Endothelial cell of umbilical vein (primary cell): ENCODE measurements around the gene OASL. TPM values are rescaled to one million over a fixed set of nuclear protein-coding genes. Genes with fewer than 3 reads are reported as not detected.

Source experiments
- BruUV-seq: library from RNA; stranded (reverse); fragments of 400-500 nt; replicated peaks from 2 replicates; lab custom pipeline; 2021; lab: Mats Ljungman, UMichigan
- CTCF ChIA-PET: fragments of 300-600, 350-600 bp; sonication (Branson Sonifier 250); formaldehyde crosslinking; loops from one replicate; lab custom pipeline; 2021; ENCODE audit warnings: antibody characterized with exemption, inconsistent platforms; lab: Charles Lee
- POLR2A ChIA-PET: fragments of 300-600, 350-600 bp; sonication (Branson Sonifier 250); formaldehyde crosslinking; loops from one replicate; lab custom pipeline; 2021; ENCODE audit warnings: antibody characterized with exemption, inconsistent platforms; lab: Charles Lee
- DNase-seq: peaks from one replicate; pipeline ENCODE4 v3.0.0-alpha.2; 2011; ENCODE audit warnings: low read depth, low spot score
- FAIRE-seq: peaks from 2 replicates; lab custom pipeline; 2011; peaks lifted over from hg19 to GRCh38; lab: Jason Lieb, UNC
- H2AFZ ChIP-seq: 2 replicates; pipeline ENCODE4 v1.6.0; 2012; ENCODE audit warnings: low read depth, low read length, control low read depth, inconsistent platforms
- H3K27ac ChIP-seq: 2 replicates; pipeline ENCODE4 v1.5.1; 2011; ENCODE audit warnings: low read depth, mild to moderate bottlenecking, control low read depth, low read length, moderate library complexity; ENCODE audit not compliant: insufficient read depth
- H3K27me3 ChIP-seq, 2 experiments: 2 replicates each; pipeline versions ENCODE4 v1.6.0 to v1.6.1; 2011; ENCODE audit warnings: low read length in 2 of 2, mixed read lengths in 1 of 2; ENCODE audit not compliant: control insufficient read depth in 2 of 2, insufficient read depth in 2 of 2
- H3K36me3 ChIP-seq, 2 experiments: 2 replicates in 1 of 2; 3 replicates in 1 of 2; pipeline ENCODE4 v1.5.1; 2011; ENCODE audit warnings: low read length in 2 of 2, mild to moderate bottlenecking in 1 of 2, moderate library complexity in 1 of 2; ENCODE audit not compliant: control insufficient read depth in 2 of 2, insufficient read depth in 2 of 2; ENCODE audit errors: extremely low read depth in 1 of 2
- H3K4me1 ChIP-seq: 3 replicates; pipeline ENCODE4 v1.5.1; 2011; ENCODE audit warnings: mild to moderate bottlenecking, low read length; ENCODE audit not compliant: control insufficient read depth, insufficient read depth; ENCODE audit errors: extremely low read depth
- H3K4me2 ChIP-seq: 2 replicates; pipeline ENCODE4 v1.6.1; 2011; ENCODE audit warnings: low read length, control low read depth, mixed read lengths; ENCODE audit not compliant: insufficient read depth
- H3K4me3 ChIP-seq, 3 experiments: fragments of 200-600 bp in 1 of 3; sonication (generic), shearing (Covaris generic) in 1 of 3; replicated peaks in 1 of 3; 2 replicates each; pipeline ENCODE4 v1.5.1; 2011 to 2016; ENCODE audit warnings: control low read depth in 3 of 3, low read length in 3 of 3, mild to moderate bottlenecking in 2 of 3, inconsistent platforms in 1 of 3, low read depth in 1 of 3, moderate library complexity in 1 of 3; ENCODE audit not compliant: insufficient read depth in 1 of 3
- H3K79me2 ChIP-seq: 2 replicates; pipeline ENCODE4 v1.6.0; 2012; ENCODE audit warnings: low read length, inconsistent platforms; ENCODE audit not compliant: control insufficient read depth, insufficient read depth
- H3K9ac ChIP-seq: replicated peaks from 2 replicates; pipeline ENCODE3; 2011; ENCODE audit warnings: low read length, control low read depth; ENCODE audit not compliant: insufficient read depth; ENCODE audit errors: extremely low read depth
- H3K9me1 ChIP-seq: replicated peaks from 3 replicates; pipeline ENCODE4 v1.6.0; 2011; ENCODE audit warnings: mild to moderate bottlenecking, low read length; ENCODE audit not compliant: control insufficient read depth, insufficient read depth; ENCODE audit errors: extremely low read depth
- H3K9me3 ChIP-seq: replicated peaks from 2 replicates; pipeline ENCODE4 v1.5.1; 2012; ENCODE audit warnings: low read length, inconsistent platforms; ENCODE audit not compliant: control insufficient read depth, insufficient read depth
- H4K20me1 ChIP-seq: replicated peaks from 2 replicates; pipeline ENCODE3; 2011; ENCODE audit warnings: mild to moderate bottlenecking, low read length; ENCODE audit not compliant: control insufficient read depth, insufficient read depth; ENCODE audit errors: extremely low read depth
- EZH2 ChIP-seq: IDR thresholded peaks from 2 replicates; pipeline ENCODE4 v1.6.1; 2012; ENCODE audit warnings: borderline replicate concordance, low read depth, mild to moderate bottlenecking, moderate library complexity, low read length, inconsistent platforms; ENCODE audit not compliant: severe bottlenecking
- FOS ChIP-seq: IDR thresholded peaks from 2 replicates; pipeline ENCODE4 v1.6.1; 2011; ENCODE audit warnings: mild to moderate bottlenecking, low read length, moderate library complexity, borderline replicate concordance; ENCODE audit not compliant: insufficient read depth
- GATA2 ChIP-seq: IDR thresholded peaks from 2 replicates; pipeline ENCODE4 v1.7.0; 2011; ENCODE audit warnings: low read depth, mild to moderate bottlenecking, moderate library complexity, mixed read lengths, low read length; ENCODE audit not compliant: insufficient read length, insufficient read depth
- JUN ChIP-seq: IDR thresholded peaks from 2 replicates; pipeline ENCODE4 v1.6.1; 2011; ENCODE audit warnings: borderline replicate concordance, low read depth; ENCODE audit not compliant: insufficient read length, insufficient read depth
- MYC ChIP-seq: IDR thresholded peaks from one replicate; pipeline ENCODE4 v1.6.1; 2011; ENCODE audit warnings: mild to moderate bottlenecking, low read depth, low read length
- POLR2A ChIP-seq: IDR thresholded peaks from 2 replicates; pipeline ENCODE4 v1.6.1; 2012; ENCODE audit warnings: low read depth, mild to moderate bottlenecking, control low read depth, low read length
- POLR2AphosphoS5 ChIP-seq: IDR thresholded peaks from 2 replicates; pipeline ENCODE4 v1.6.1; 2012; ENCODE audit warnings: low read depth, mild to moderate bottlenecking, control low read depth, low read length, moderate library complexity; ENCODE audit not compliant: insufficient read depth
- dilution Hi-C: fragments of 300-500 bp; cut with MboI; formaldehyde crosslinking; loops from one replicate; pipeline ENCODE4 v1.15.0; 2019; ENCODE audit warnings: low sequenced_read_pairs; ENCODE audit not compliant: extremely low pct_ligation_motif_present
- intact Hi-C: fragments of 100-400 bp; cut with micrococcal nuclease; formaldehyde crosslinking; loops from one replicate; pipeline ENCODE4 v1.10.0; 2022
- polyA plus RNA-seq, 4 experiments: library from polyadenylated mRNA; depleted of rRNA in 3 of 4; stranded (reverse) in 3 of 4; unstranded in 1 of 4; fragments of >200 nt; gene quantifications; 2 replicates each; pipeline versions ENCODE4 v1.2.1 to v1.2.3, GENCODE V29; 2011 to 2012; ENCODE audit warnings: missing spikeins in 1 of 4
- total RNA-seq: library from RNA; stranded (reverse); gene quantifications from 2 replicates; pipeline ENCODE4 v1.2.3, GENCODE V29; 2021
- TF ChIP-seq, protein P1 (sequence below), 2 donors: IDR thresholded peaks; 1 replicate in 1 of 2; 2 replicates in 1 of 2; pipeline ENCODE4 v1.5.1; 2011; ENCODE audit warnings: low read length in 2 of 2, mild to moderate bottlenecking in 2 of 2, moderate library complexity in 2 of 2, control low read depth in 1 of 2, inconsistent platforms in 1 of 2, low read depth in 1 of 2; ENCODE audit not compliant: insufficient read depth in 1 of 2; ENCODE audit errors: extremely low read depth in 1 of 2
- TF ChIP-seq, protein P2 (sequence below): IDR thresholded peaks from 2 replicates; pipeline ENCODE4 v1.6.1; 2011; ENCODE audit not compliant: insufficient read depth, insufficient read length

The OASL gene
- total and polyA plus RNA-seq, 2 donors (not counting 3 experiments of a cell fraction or from before 2014, with no cell fraction given), result 0.17 to 0.33 TPM

- intact Hi-C loops (no loop called here), dilution Hi-C loops (no loop called here)
- Histone ChIP-seq H3K79me2 (no peaks in the 10 kb centered on the region), H4K20me1 (no peaks in the 10 kb centered on the region), H3K4me3 (no peak overlapping the region), H3K27ac (no peak overlapping the region), H2AFZ (no peak overlapping the region), H3K9me1 (no peaks in the 10 kb centered on the region), H3K4me1 (no peaks in the 10 kb centered on the region), H3K27me3 (peaks cover 3 to 8% of the 10 kb centered on the region in 2 experiments), H3K4me2 (no peak overlapping the region), H3K9me3 (no peaks in the 10 kb centered on the region), H3K9ac (no peak overlapping the region), H3K36me3 (no peaks in the 10 kb centered on the region)
- TF ChIP-seq JUN, result no peak
- TF ChIP-seq MYC, result no peak
- TF ChIP-seq, protein P1, sequence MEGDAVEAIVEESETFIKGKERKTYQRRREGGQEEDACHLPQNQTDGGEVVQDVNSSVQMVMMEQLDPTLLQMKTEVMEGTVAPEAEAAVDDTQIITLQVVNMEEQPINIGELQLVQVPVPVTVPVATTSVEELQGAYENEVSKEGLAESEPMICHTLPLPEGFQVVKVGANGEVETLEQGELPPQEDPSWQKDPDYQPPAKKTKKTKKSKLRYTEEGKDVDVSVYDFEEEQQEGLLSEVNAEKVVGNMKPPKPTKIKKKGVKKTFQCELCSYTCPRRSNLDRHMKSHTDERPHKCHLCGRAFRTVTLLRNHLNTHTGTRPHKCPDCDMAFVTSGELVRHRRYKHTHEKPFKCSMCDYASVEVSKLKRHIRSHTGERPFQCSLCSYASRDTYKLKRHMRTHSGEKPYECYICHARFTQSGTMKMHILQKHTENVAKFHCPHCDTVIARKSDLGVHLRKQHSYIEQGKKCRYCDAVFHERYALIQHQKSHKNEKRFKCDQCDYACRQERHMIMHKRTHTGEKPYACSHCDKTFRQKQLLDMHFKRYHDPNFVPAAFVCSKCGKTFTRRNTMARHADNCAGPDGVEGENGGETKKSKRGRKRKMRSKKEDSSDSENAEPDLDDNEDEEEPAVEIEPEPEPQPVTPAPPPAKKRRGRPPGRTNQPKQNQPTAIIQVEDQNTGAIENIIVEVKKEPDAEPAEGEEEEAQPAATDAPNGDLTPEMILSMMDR (IDR thresholded peaks at IDR 0.05; ENCODE audit: extremely low read depth in 1 of 2, insufficient read depth in 1 of 2, low read depth in 1 of 2, low read length in 2 of 2), result no peak
- no peak for TF ChIP-seq FOS
- TF ChIP-seq GATA2, result no peak
- TF ChIP-seq POLR2A, result no peak
- TF ChIP-seq, protein P2, sequence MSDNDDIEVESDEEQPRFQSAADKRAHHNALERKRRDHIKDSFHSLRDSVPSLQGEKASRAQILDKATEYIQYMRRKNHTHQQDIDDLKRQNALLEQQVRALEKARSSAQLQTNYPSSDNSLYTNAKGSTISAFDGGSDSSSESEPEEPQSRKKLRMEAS, result no peak
- TF ChIP-seq POLR2AphosphoS5, result no peak
- TF ChIP-seq EZH2, result no peak
- no TSS peak for BruUV-seq
- DNase-seq (no peak), FAIRE-seq (no peak)
- ChIA-PET POLR2A (no interaction called here), CTCF (interaction anchor here (1.1 to 3.1 kb wide), 4 partner anchors 8 to 344 kb away, joined by 3 to 12 read pairs (median 4); no protein-coding TSS in a partner anchor)
Measured at GRCh38 chr12:120993496-120993895, 45.5 kb downstream of the OASL start.
